ENCODE measurements around the gene ST3GAL3.

DNA sequence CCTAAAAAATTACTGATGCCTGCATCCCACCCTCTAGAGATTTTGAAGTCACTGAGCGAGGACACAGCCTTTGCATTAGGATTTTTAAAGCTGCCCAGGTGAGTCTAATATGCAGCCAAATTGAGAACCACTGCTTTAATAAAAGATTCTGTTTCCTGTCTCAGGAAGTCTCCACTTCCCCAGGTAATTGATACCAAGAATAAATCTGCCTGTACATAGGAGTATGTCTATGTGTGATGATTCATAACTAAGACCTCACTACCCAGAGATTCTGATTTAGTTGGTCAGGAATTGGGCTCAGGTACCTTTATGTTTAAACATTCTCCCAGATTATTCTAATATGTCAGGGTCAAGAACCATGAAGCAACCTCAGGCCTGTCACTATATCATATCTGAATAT is 117.5 kb downstream of the ST3GAL3 start:
- no peak for TF ChIP-seq SMC3 (IDR thresholded peaks at IDR 0.05; ENCODE audit: low read depth, low read length)
- no peak for TF ChIP-seq MXI1 (IDR thresholded peaks at IDR 0.05; ENCODE audit: low read depth, low read length)
- TF ChIP-seq, protein P1, sequence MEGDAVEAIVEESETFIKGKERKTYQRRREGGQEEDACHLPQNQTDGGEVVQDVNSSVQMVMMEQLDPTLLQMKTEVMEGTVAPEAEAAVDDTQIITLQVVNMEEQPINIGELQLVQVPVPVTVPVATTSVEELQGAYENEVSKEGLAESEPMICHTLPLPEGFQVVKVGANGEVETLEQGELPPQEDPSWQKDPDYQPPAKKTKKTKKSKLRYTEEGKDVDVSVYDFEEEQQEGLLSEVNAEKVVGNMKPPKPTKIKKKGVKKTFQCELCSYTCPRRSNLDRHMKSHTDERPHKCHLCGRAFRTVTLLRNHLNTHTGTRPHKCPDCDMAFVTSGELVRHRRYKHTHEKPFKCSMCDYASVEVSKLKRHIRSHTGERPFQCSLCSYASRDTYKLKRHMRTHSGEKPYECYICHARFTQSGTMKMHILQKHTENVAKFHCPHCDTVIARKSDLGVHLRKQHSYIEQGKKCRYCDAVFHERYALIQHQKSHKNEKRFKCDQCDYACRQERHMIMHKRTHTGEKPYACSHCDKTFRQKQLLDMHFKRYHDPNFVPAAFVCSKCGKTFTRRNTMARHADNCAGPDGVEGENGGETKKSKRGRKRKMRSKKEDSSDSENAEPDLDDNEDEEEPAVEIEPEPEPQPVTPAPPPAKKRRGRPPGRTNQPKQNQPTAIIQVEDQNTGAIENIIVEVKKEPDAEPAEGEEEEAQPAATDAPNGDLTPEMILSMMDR (IDR thresholded peaks at IDR 0.05), result no peak
- no peak for TF ChIP-seq SIN3A (IDR thresholded peaks at IDR 0.05; ENCODE audit: borderline replicate concordance, low read depth, low read length)
- TF ChIP-seq, protein P2, sequence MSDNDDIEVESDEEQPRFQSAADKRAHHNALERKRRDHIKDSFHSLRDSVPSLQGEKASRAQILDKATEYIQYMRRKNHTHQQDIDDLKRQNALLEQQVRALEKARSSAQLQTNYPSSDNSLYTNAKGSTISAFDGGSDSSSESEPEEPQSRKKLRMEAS (IDR thresholded peaks at IDR 0.05; ENCODE audit: low read depth), result no peak
- no peak for TF ChIP-seq GABPA (IDR thresholded peaks at IDR 0.05; ENCODE audit: low read depth)
- TF ChIP-seq TCF12 (IDR thresholded peaks at IDR 0.05), result no peak
- TF ChIP-seq POLR2AphosphoS5 (IDR thresholded peaks at IDR 0.05; ENCODE audit: low read depth, low read length), result no peak
- TF ChIP-seq, protein P3, sequence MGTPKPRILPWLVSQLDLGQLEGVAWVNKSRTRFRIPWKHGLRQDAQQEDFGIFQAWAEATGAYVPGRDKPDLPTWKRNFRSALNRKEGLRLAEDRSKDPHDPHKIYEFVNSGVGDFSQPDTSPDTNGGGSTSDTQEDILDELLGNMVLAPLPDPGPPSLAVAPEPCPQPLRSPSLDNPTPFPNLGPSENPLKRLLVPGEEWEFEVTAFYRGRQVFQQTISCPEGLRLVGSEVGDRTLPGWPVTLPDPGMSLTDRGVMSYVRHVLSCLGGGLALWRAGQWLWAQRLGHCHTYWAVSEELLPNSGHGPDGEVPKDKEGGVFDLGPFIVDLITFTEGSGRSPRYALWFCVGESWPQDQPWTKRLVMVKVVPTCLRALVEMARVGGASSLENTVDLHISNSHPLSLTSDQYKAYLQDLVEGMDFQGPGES (IDR thresholded peaks at IDR 0.05; ENCODE audit: low read depth, low read length), result no peak
- no peak for TF ChIP-seq NRF1 (IDR thresholded peaks at IDR 0.05; ENCODE audit: low read depth, low read length)

Measured in SK-N-SH (cell line).